Ovary (tissue), 3 donors: ENCODE results near the gene CATSPERB.

Source experiments
- CTCF ChIP-seq, 3 donors: fragments of 450-650 bp in 2 of 3; fragments of 200-600 bp in 1 of 3; IDR thresholded peaks; one replicate each; pipeline versions ENCODE4 v1.5.1 to v1.8.0; 2016 to 2022; ENCODE audit warnings: antibody characterized with exemption in 3 of 3, mild to moderate bottlenecking in 1 of 3
- POLR2A ChIP-seq: fragments of 450-650 bp; IDR thresholded peaks from one replicate; pipeline ENCODE4 v1.6.1; 2017; ENCODE audit warnings: antibody characterized with exemption, mild to moderate bottlenecking, moderate library complexity
- donor health status: DM: no; HTN: no; CAD: no.

- TF ChIP-seq CTCF (IDR thresholded peaks at IDR 0.05): no peak
- no peak for TF ChIP-seq POLR2A
Measured at GRCh38 chr14:91744068-91744480, 12.2 kb upstream of the CATSPERB start.
